IMR-90 (cell line): Measurements from ENCODE around the gene OR5B3.
A peak's percentile ranks its signal among the peaks of the same experiment; 100 is the strongest.

Experiments used
- BHLHE40 ChIP-seq: fragments of 150-350 bp; IDR thresholded peaks from 2 replicates; pipeline ENCODE4 v1.6.1; 2016; ENCODE audit warnings: mild to moderate bottlenecking, low read depth, low read length
- CEBPB ChIP-seq: IDR thresholded peaks from 2 replicates; pipeline ENCODE4 v1.6.1; 2012; ENCODE audit warnings: low read depth, low read length, improper control_type of control experiment
- CTCF ChIP-seq: conservative IDR thresholded peaks from 2 replicates; pipeline ENCODE4 v1.5.1; 2012; ENCODE audit warnings: mild to moderate bottlenecking, low read depth, low read length, improper control_type of control experiment
- FOS ChIP-seq: fragments of 150-350 bp; IDR thresholded peaks from 2 replicates; pipeline ENCODE4 v1.6.1; 2016; ENCODE audit warnings: low read depth, low read length
- MXI1 ChIP-seq: IDR thresholded peaks from 2 replicates; pipeline ENCODE4 v1.6.1; 2012; ENCODE audit warnings: low read depth, mild to moderate bottlenecking, low read length, moderate library complexity, borderline replicate concordance
- POLR2A ChIP-seq: IDR thresholded peaks from 2 replicates; pipeline ENCODE4 v1.6.1; 2012; ENCODE audit warnings: mild to moderate bottlenecking, low read depth, low read length
- RFX5 ChIP-seq: IDR thresholded peaks from 2 replicates; pipeline ENCODE4 v1.8.0; 2012; ENCODE audit warnings: low read depth, mild to moderate bottlenecking, low read length, moderate library complexity
- SMC3 ChIP-seq: fragments of 150-350 bp; IDR thresholded peaks from 2 replicates; pipeline ENCODE4 v1.6.1; 2016; ENCODE audit warnings: low read depth, mild to moderate bottlenecking, antibody characterized with exemption, low read length, moderate library complexity

- TF ChIP-seq MXI1 (no peak), CTCF (no peak), POLR2A (no peak), SMC3 (no peak), BHLHE40 (0 out of 2 replicates have a peak, but pooled peaks have one; percentile 18), RFX5 (no peak), CEBPB (no peak), FOS (no peak)
These were observed 14.8 kb downstream of the OR5B3 start for GRCh38 chr11:58391879-58392278.
